GM12878 (cell line): ENCODE measurements around the gene OPTC. TPM values are rescaled to one million over a fixed set of nuclear protein-coding genes. Genes with fewer than 3 reads are reported as not detected.

Experiments used
- ATAC-seq: fragments of 200-7000 bp; cut with Tn5 transposase; 3 replicates; pipeline ENCODE4 v1.9.1; 2020; ENCODE audit warnings: mild to moderate bottlenecking, moderate library complexity
- BruUV-seq: library from RNA; stranded (reverse); fragments of 400-500 nt; replicated peaks from 2 replicates; lab custom pipeline; 2021; lab: Mats Ljungman, UMichigan
- CTCF ChIA-PET: fragments of 300-600 bp; sonication (Branson Sonifier 250); formaldehyde crosslinking; extraction: SDS; loops from one replicate; lab custom pipeline; 2021; ENCODE audit warnings: inconsistent platforms; lab: Yijun Ruan, JAX
- POLR2A ChIA-PET: fragments of 350-600 bp; formaldehyde crosslinking; extraction: SDS; loops from one replicate; lab custom pipeline; 2021; ENCODE audit warnings: inconsistent platforms; lab: Charles Lee
- RAD21 ChIA-PET: fragments of 300-600 bp; sonication (Branson Sonifier 250); formaldehyde crosslinking; loops from one replicate; lab custom pipeline; 2023; ENCODE audit warnings: antibody characterized with exemption; ENCODE audit not compliant: unreplicated experiment; lab: Charles Lee
- SMC1A ChIA-PET: fragments of 300-600 bp; sonication (Branson Sonifier 250); formaldehyde crosslinking; loops from one replicate; lab custom pipeline; 2023; ENCODE audit not compliant: unreplicated experiment, uncharacterized antibody; lab: Charles Lee
- DNase-seq: peaks from one replicate; pipeline ENCODE4 v3.0.0-alpha.2; 2011; ENCODE audit warnings: low read depth, low spot score
- FAIRE-seq: peaks from 3 replicates; lab custom pipeline; 2011; peaks lifted over from hg19 to GRCh38; lab: Jason Lieb, UNC
- H2AFZ ChIP-seq: 2 replicates; pipeline ENCODE4 v1.6.0; 2011; ENCODE audit warnings: low read depth, low read length, control low read depth; ENCODE audit not compliant: control insufficient read depth
- H3K27ac ChIP-seq: 2 replicates; pipeline ENCODE4 v1.5.1; 2011; ENCODE audit warnings: control low read depth; ENCODE audit not compliant: control insufficient read depth, insufficient read depth
- H3K27me3 ChIP-seq, 2 experiments: replicated peaks in 1 of 2; 2 replicates each; pipeline versions ENCODE4 v1.6.0 to v1.6.1; 2011; ENCODE audit warnings: low read length in 1 of 2; ENCODE audit not compliant: control insufficient read depth in 2 of 2, insufficient read depth in 2 of 2
- H3K36me3 ChIP-seq, 2 experiments: 2 replicates each; pipeline ENCODE4 v1.5.1; 2011; ENCODE audit warnings: low read length in 1 of 2; ENCODE audit not compliant: control insufficient read depth in 2 of 2, insufficient read depth in 2 of 2
- H3K4me1 ChIP-seq: 2 replicates; pipeline ENCODE4 v1.6.1; 2011; ENCODE audit warnings: mild to moderate bottlenecking, low read length, moderate library complexity, mixed read lengths; ENCODE audit not compliant: control insufficient read depth, insufficient read depth
- H3K4me2 ChIP-seq: 2 replicates; pipeline ENCODE4 v1.6.0; 2011; ENCODE audit warnings: control low read depth; ENCODE audit not compliant: control insufficient read depth, insufficient read depth
- H3K4me3 ChIP-seq: fragments of 200-600 bp; sonication (generic); 2 replicates; pipeline ENCODE4 v1.5.1; 2016
- H3K79me2 ChIP-seq: 2 replicates; pipeline ENCODE4 v1.6.0; 2011; ENCODE audit warnings: low read length; ENCODE audit not compliant: control insufficient read depth, insufficient read depth
- H3K9ac ChIP-seq: 2 replicates; pipeline ENCODE4 v1.8.0; 2011; ENCODE audit warnings: low read length, control low read depth, mixed read lengths; ENCODE audit not compliant: control insufficient read depth, insufficient read depth
- H3K9me3 ChIP-seq: replicated peaks from 3 replicates; pipeline ENCODE4 v1.5.1; 2011; ENCODE audit warnings: mild to moderate bottlenecking, low read length; ENCODE audit not compliant: control insufficient read depth, insufficient read depth
- H4K20me1 ChIP-seq: 2 replicates; pipeline ENCODE4 v1.6.0; 2011; ENCODE audit not compliant: control insufficient read depth, insufficient read depth
- ASH2L ChIP-seq: fragments of 300-600, 200-600 bp; sonication (generic); IDR thresholded peaks from 2 replicates; pipeline ENCODE4 v1.6.1; 2017; ENCODE audit warnings: low read depth, mild to moderate bottlenecking, borderline replicate concordance
- RAD21 ChIP-seq: IDR thresholded peaks from 2 replicates; pipeline ENCODE4 v1.6.1; 2011; ENCODE audit warnings: mild to moderate bottlenecking, low read depth, low read length, moderate library complexity; ENCODE audit not compliant: insufficient read depth
- RAD51 ChIP-seq: fragments of 450-650 bp; IDR thresholded peaks from 2 replicates; pipeline ENCODE4 v1.6.1; 2016; ENCODE audit warnings: moderate library complexity, mild to moderate bottlenecking, inconsistent platforms
- RFX5 ChIP-seq: IDR thresholded peaks from 2 replicates; pipeline ENCODE4 v1.6.1; 2011; ENCODE audit warnings: low read depth, low read length, improper control_type of control experiment
- SIX5 ChIP-seq: IDR thresholded peaks from 2 replicates; pipeline ENCODE4 v1.6.1; 2011; ENCODE audit warnings: mild to moderate bottlenecking, low read depth, low read length, moderate library complexity; ENCODE audit not compliant: severe bottlenecking
- SP1 ChIP-seq: IDR thresholded peaks from one replicate; pipeline ENCODE4 v1.6.1; 2011; ENCODE audit warnings: low read depth, low read length
- WGBS: methylation state at CpG from one replicate; pipeline ENCODE4 v1.1.6; 2016; ENCODE audit warnings: low lambda C conversion rate; ENCODE audit not compliant: insufficient replicate concordance, insufficient coverage; ENCODE audit errors: missing lambda C conversion rate; 5-methylcytosine and 5-hydroxymethylcytosine counted together
- in situ Hi-C: fragments of 300-500 bp; cut with MboI; formaldehyde crosslinking; loops from 9 replicates; pipeline ENCODE4 v1.14.3; 2018; ENCODE audit warnings: mixed read lengths
- intact Hi-C: fragments of 100-400 bp; cut with micrococcal nuclease; formaldehyde crosslinking; loops from one replicate; pipeline ENCODE4 v1.14.2; 2022; ENCODE audit not compliant: unreplicated experiment
- polyA plus RNA-seq, 11 experiments: library from polyadenylated mRNA; depleted of rRNA in 4 of 11; unstranded in 6 of 11; stranded (reverse) in 5 of 11; fragments of >200 nt; fragmentation: Nextera tagmentation in 4 of 11; fragmentation: Illumina TruSeq in 1 of 11; extraction: Ambion mirVana in 4 of 11; extraction: Trizol in 1 of 11; gene quantifications; 1 replicate in 1 of 11; 2 replicates in 10 of 11; pipeline versions ENCODE4 v1.2.1 to v1.2.3, GENCODE V29; 2011 to 2016; ENCODE audit warnings: inconsistent platforms in 2 of 11, missing spikeins in 2 of 11, low read depth in 1 of 11
- total RNA-seq, 4 experiments: library from RNA; depleted of rRNA in 3 of 4; stranded (reverse); fragments of >200 nt in 3 of 4; fragmentation: Illumina TruSeq in 1 of 4; extraction: Trizol in 1 of 4; gene quantifications; 2 replicates each; pipeline versions ENCODE4 v1.2.1 to v1.2.3, GENCODE V29; 2013 to 2021

The OPTC gene
- total and polyA plus RNA-seq, 10 of the 15 experiments (the other 5 are each of a cell fraction or from before 2014, with no cell fraction given): not detected

- no peaks in the 10 kb centered on the region for H3K9me3 ChIP-seq
- ChIA-PET SMC1A (interaction anchor here (0.7 to 2.4 kb wide), 2 partner anchors 9 to 10 kb away, joined by 3 to 7 read pairs; no protein-coding TSS in a partner anchor), RAD21 (no interaction called here), POLR2A (interaction anchor here (1.4 kb wide), 1 partner anchor 19 kb away, joined by 3 read pairs; no protein-coding TSS in a partner anchor), CTCF (interaction anchor here (1.9 kb wide), 1 partner anchor 30 kb away, joined by 5 read pairs; no protein-coding TSS in a partner anchor)
- H3K9ac ChIP-seq: no peak overlapping the region
- H3K27ac ChIP-seq: no peak overlapping the region
- no peak for TF ChIP-seq SIX5
- DNase-seq (no peak), ATAC-seq (no peak), FAIRE-seq (no peak)
- no peak overlapping the region for H3K4me2 ChIP-seq
- intact Hi-C loops (no loop called here), in situ Hi-C loops (no loop called here)
- BruUV-seq: no TSS peak
- 37% methylated on average over 5 of the region's 5 CpGs for WGBS
- no peak overlapping the region for H2AFZ ChIP-seq
- no peaks in the 10 kb centered on the region for H3K36me3 ChIP-seq
- no peaks in the 10 kb centered on the region for H4K20me1 ChIP-seq
- H3K4me3 ChIP-seq: no peak overlapping the region
- H3K4me1 ChIP-seq: peaks cover 3% of the 10 kb centered on the region; the same call in 1 of the 2 replicates
- H3K27me3 ChIP-seq: no peaks in the 10 kb centered on the region
- no peaks in the 10 kb centered on the region for H3K79me2 ChIP-seq
Observed at GRCh38 chr1:203458078-203458477, 35.9 kb upstream of the OPTC start.

GRCh38 chr1:203459671-203460201 is 34.2 kb upstream of the OPTC start:
- in situ Hi-C loops: no loop called here
- ChIA-PET POLR2A (interaction anchor here (0.6 to 0.7 kb wide), 2 partner anchors 107 to 1057 kb away, joined by 3 to 4 read pairs; partner anchors contain the start of gene MDM4), SMC1A (interaction anchor here (0.7 to 1.2 kb wide), 4 partner anchors 13 to 45 kb away, joined by 3 to 4 read pairs (median 4); no protein-coding TSS in a partner anchor), CTCF (interaction anchor here (1.1 to 1.2 kb wide), 2 partner anchors 118 to 192 kb away, joined by 3 to 4 read pairs; no protein-coding TSS in a partner anchor), RAD21 (interaction anchor here (1.5 kb wide), 1 partner anchor 28 kb away, joined by 4 read pairs; no protein-coding TSS in a partner anchor)
- H3K36me3 ChIP-seq: no peaks in the 10 kb centered on the region
- no peak overlapping the region for H3K4me2 ChIP-seq
- ATAC-seq: no peak
- H3K4me3 ChIP-seq: no peak overlapping the region
- H2AFZ ChIP-seq: no peak overlapping the region
- no peak for DNase-seq
- H3K27me3 ChIP-seq: no peaks in the 10 kb centered on the region; a peak in 1 of 4 replicates
- no peak overlapping the region for H3K27ac ChIP-seq
- H3K9ac ChIP-seq: no peak overlapping the region
- H3K9me3 ChIP-seq: no peaks in the 10 kb centered on the region
- no peaks in the 10 kb centered on the region for H4K20me1 ChIP-seq
- FAIRE-seq: no peak
- no TSS peak for BruUV-seq
- intact Hi-C loops: no loop called here
- 20% methylated on average over 8 of the region's 8 CpGs for WGBS
- no peaks in the 10 kb centered on the region for H3K4me1 ChIP-seq
- H3K79me2 ChIP-seq: no peaks in the 10 kb centered on the region
- TF ChIP-seq RFX5 (no peak), RAD51 (peak; percentile 68), SP1 (no peak), ASH2L (no peak), RAD21 (no peak)
